ENCODE measurements around the gene ALG6.

The ALG6 gene

DNA sequence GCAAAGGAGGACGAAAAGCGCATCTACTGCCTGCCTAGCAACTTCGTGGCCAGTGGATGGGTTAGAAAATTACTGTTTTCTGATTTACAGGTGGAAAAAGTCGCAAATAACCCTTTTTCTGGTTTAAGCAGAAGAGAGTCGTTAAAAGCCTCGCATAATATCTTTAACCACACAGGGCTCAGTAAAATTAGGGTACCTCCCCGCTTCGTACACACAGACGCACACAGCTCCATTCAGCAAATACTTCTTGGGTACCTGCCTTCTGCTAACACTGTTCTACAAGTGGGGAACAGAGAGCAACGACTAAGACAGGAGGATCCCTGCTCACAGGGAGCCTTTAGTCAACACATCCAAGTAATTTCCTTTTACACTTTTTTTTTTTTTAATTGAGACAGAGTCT lies 704 bp downstream of the ALG6 start:
- peaks cover 5% of the 10 kb centered on the region for H3K4me1 ChIP-seq (ENCODE audit: control insufficient read depth, insufficient read depth, low read depth, low read length)
- 23% methylated on average over 10 of the region's 10 CpGs for WGBS
- H4K91ac ChIP-seq (ENCODE audit: low read length) = no peak overlapping the region
- no peaks in the 10 kb centered on the region for H3K9me3 ChIP-seq (ENCODE audit: control insufficient read depth, low read length)
- H2BK12ac ChIP-seq (ENCODE audit: low read length in 2 of 2) = no peak overlapping the region
- peak overlapping the region in 1 of 2 experiments; percentile 31 for H3K23ac ChIP-seq (ENCODE audit: low read length in 2 of 2)
- peak overlapping the region in 1 of 2 experiments; percentile 97 for H3K4ac ChIP-seq (ENCODE audit: low read depth in 1 of 2, low read length in 2 of 2)
- no peaks in the 10 kb centered on the region for H3K27me3 ChIP-seq (ENCODE audit: control insufficient read depth in 1 of 2, insufficient read depth in 1 of 2, low read length in 2 of 2)
- H2AFZ ChIP-seq (ENCODE audit: low read depth, low read length) = peak overlapping the region; percentile 100
- H3K27ac ChIP-seq (ENCODE audit: low read length, poor library complexity, severe bottlenecking) = no peak overlapping the region
- H3K36me3 ChIP-seq (ENCODE audit: control insufficient read depth in 1 of 2, insufficient read depth in 2 of 2, low read depth in 1 of 2, low read length in 2 of 2) = peaks cover 0 to 14% of the 10 kb centered on the region in 2 experiments
- H2AK5ac ChIP-seq (ENCODE audit: low read length, severe bottlenecking) = no peak overlapping the region
- no peak overlapping the region for H2BK5ac ChIP-seq (ENCODE audit: low read depth, low read length, poor library complexity, severe bottlenecking)
- peak overlapping the region; percentile 77 for H4K8ac ChIP-seq (ENCODE audit: low read length)
- no peak overlapping the region for H3K14ac ChIP-seq (ENCODE audit: low read length in 2 of 2)
- no peaks in the 10 kb centered on the region for H3K79me1 ChIP-seq (replicated peaks; ENCODE audit: low read length, poor library complexity, severe bottlenecking)
- DNase-seq = no peak
- H3K9ac ChIP-seq (ENCODE audit: low read length) = peak overlapping the region; percentile 90
- peak overlapping the region in 1 of 2 experiments; percentile 97 for H3K18ac ChIP-seq (ENCODE audit: low read depth in 1 of 2, low read length in 2 of 2)
- H3K4me3 ChIP-seq (ENCODE audit: insufficient read depth in 1 of 2, low read depth in 1 of 2, low read length in 2 of 2) = peak overlapping the region; percentile 86 to 99
- peak overlapping the region; percentile 92 for H3K4me2 ChIP-seq (ENCODE audit: low read length, poor library complexity, severe bottlenecking)
- H2BK120ac ChIP-seq (ENCODE audit: low read depth, low read length) = no peak overlapping the region
- H2BK15ac ChIP-seq (ENCODE audit: low read depth, poor library complexity, severe bottlenecking) = no peak overlapping the region

DNA sequence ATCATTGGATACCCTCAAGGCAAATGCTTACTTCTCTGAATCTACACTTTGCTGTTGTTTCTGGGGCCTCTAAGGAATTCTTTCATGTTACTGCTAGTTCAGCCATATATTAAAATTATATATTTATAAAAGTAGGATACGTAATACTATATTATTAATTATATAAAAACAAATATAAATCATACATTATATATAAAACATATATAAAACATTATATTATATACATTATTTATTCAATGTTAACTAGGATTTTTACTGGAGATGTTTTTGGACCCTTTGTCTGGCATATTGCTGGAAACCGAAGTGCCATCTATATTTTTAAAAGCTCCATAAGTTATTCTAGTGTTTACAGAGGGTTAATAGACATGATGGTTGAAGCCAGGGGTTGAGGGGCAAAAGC lies 12.2 kb downstream of the ALG6 start:
- no peak overlapping the region for H2BK5ac ChIP-seq (ENCODE audit: low read depth, low read length, poor library complexity, severe bottlenecking)
- no peak overlapping the region for H2AFZ ChIP-seq (ENCODE audit: low read depth, low read length)
- no peak overlapping the region for H3K23ac ChIP-seq (ENCODE audit: low read length in 2 of 2)
- no peak overlapping the region for H3K4ac ChIP-seq (ENCODE audit: low read depth in 1 of 2, low read length in 2 of 2)
- H3K27me3 ChIP-seq (ENCODE audit: control insufficient read depth in 1 of 2, insufficient read depth in 1 of 2, low read length in 2 of 2) = no peaks in the 10 kb centered on the region
- no peak overlapping the region for H2BK12ac ChIP-seq (ENCODE audit: low read length in 2 of 2)
- no peak overlapping the region for H2BK120ac ChIP-seq (ENCODE audit: low read depth, low read length)
- no peak overlapping the region for H3K14ac ChIP-seq (ENCODE audit: low read length in 2 of 2)
- no peak overlapping the region for H3K27ac ChIP-seq (ENCODE audit: low read length, poor library complexity, severe bottlenecking)
- DNase-seq = no peak
- no peak overlapping the region for H4K91ac ChIP-seq (ENCODE audit: low read length)
- H3K4me1 ChIP-seq (ENCODE audit: control insufficient read depth, insufficient read depth, low read depth, low read length) = no peaks in the 10 kb centered on the region
- no peak overlapping the region for H3K4me3 ChIP-seq (ENCODE audit: insufficient read depth in 1 of 2, low read depth in 1 of 2, low read length in 2 of 2)
- H2AK5ac ChIP-seq (ENCODE audit: low read length, severe bottlenecking) = no peak overlapping the region
- H3K9ac ChIP-seq (ENCODE audit: low read length) = no peak overlapping the region
- peaks cover 0 to 6% of the 10 kb centered on the region in 2 experiments for H3K36me3 ChIP-seq (ENCODE audit: control insufficient read depth in 1 of 2, insufficient read depth in 2 of 2, low read depth in 1 of 2, low read length in 2 of 2)
- H3K4me2 ChIP-seq (ENCODE audit: low read length, poor library complexity, severe bottlenecking) = no peak overlapping the region
- no peak overlapping the region for H4K8ac ChIP-seq (ENCODE audit: low read length)
- 100% methylated on average over 1 of the region's 2 CpGs for WGBS
- no peaks in the 10 kb centered on the region for H3K9me3 ChIP-seq (ENCODE audit: control insufficient read depth, low read length)
- no peak overlapping the region for H2BK15ac ChIP-seq (ENCODE audit: low read depth, poor library complexity, severe bottlenecking)
- H3K18ac ChIP-seq (ENCODE audit: low read depth in 1 of 2, low read length in 2 of 2) = no peak overlapping the region
- H3K79me1 ChIP-seq (replicated peaks; ENCODE audit: low read length, poor library complexity, severe bottlenecking) = peaks cover 1% of the 10 kb centered on the region

- H3K23ac ChIP-seq (ENCODE audit: low read length in 2 of 2) = no peak overlapping the region
- no peak overlapping the region for H2BK12ac ChIP-seq (ENCODE audit: low read length in 2 of 2)
- no peak overlapping the region for H2AK5ac ChIP-seq (ENCODE audit: low read length, severe bottlenecking)
- DNase-seq = no peak
- no peaks in the 10 kb centered on the region for H3K9me3 ChIP-seq (ENCODE audit: control insufficient read depth, low read length)
- H2BK120ac ChIP-seq (ENCODE audit: low read depth, low read length) = no peak overlapping the region
- no peak overlapping the region for H3K4me2 ChIP-seq (ENCODE audit: low read length, poor library complexity, severe bottlenecking)
- no peak overlapping the region for H4K91ac ChIP-seq (ENCODE audit: low read length)
- 92% methylated on average over 1 of the region's 1 CpG for WGBS
- no peak overlapping the region for H4K8ac ChIP-seq (ENCODE audit: low read length)
- H3K27ac ChIP-seq (ENCODE audit: low read length, poor library complexity, severe bottlenecking) = no peak overlapping the region
- H3K18ac ChIP-seq (ENCODE audit: low read depth in 1 of 2, low read length in 2 of 2) = no peak overlapping the region
- H2AFZ ChIP-seq (ENCODE audit: low read depth, low read length) = no peak overlapping the region
- H2BK5ac ChIP-seq (ENCODE audit: low read depth, low read length, poor library complexity, severe bottlenecking) = no peak overlapping the region
- H2BK15ac ChIP-seq (ENCODE audit: low read depth, poor library complexity, severe bottlenecking) = no peak overlapping the region
- H3K14ac ChIP-seq (ENCODE audit: low read length in 2 of 2) = no peak overlapping the region
- no peaks in the 10 kb centered on the region for H3K4me1 ChIP-seq (ENCODE audit: control insufficient read depth, insufficient read depth, low read depth, low read length)
- H3K27me3 ChIP-seq (ENCODE audit: control insufficient read depth in 1 of 2, insufficient read depth in 1 of 2, low read length in 2 of 2) = no peaks in the 10 kb centered on the region
- no peak overlapping the region for H3K9ac ChIP-seq (ENCODE audit: low read length)
- H3K4ac ChIP-seq (ENCODE audit: low read depth in 1 of 2, low read length in 2 of 2) = no peak overlapping the region
- peaks cover 1% of the 10 kb centered on the region for H3K79me1 ChIP-seq (replicated peaks; ENCODE audit: low read length, poor library complexity, severe bottlenecking)
- H3K4me3 ChIP-seq (ENCODE audit: insufficient read depth in 1 of 2, low read depth in 1 of 2, low read length in 2 of 2) = no peak overlapping the region
- peaks cover 0 to 3% of the 10 kb centered on the region in 2 experiments for H3K36me3 ChIP-seq (ENCODE audit: control insufficient read depth in 1 of 2, insufficient read depth in 2 of 2, low read depth in 1 of 2, low read length in 2 of 2)
Measured at GRCh38 chr1:63381741-63382140, 14.3 kb downstream of the ALG6 start.

GRCh38 chr1:63401945-63402344 lies 34.5 kb downstream of the ALG6 start:
- no peak overlapping the region for H2AK5ac ChIP-seq (ENCODE audit: low read length, severe bottlenecking)
- no peak overlapping the region for H2AFZ ChIP-seq (ENCODE audit: low read depth, low read length)
- H2BK12ac ChIP-seq (ENCODE audit: low read length in 2 of 2) = no peak overlapping the region
- H3K9me3 ChIP-seq (ENCODE audit: control insufficient read depth, low read length) = peaks cover 5% of the 10 kb centered on the region
- H3K36me3 ChIP-seq (ENCODE audit: control insufficient read depth in 1 of 2, insufficient read depth in 2 of 2, low read depth in 1 of 2, low read length in 2 of 2) = peaks cover 0 to 27% of the 10 kb centered on the region in 2 experiments
- H3K4ac ChIP-seq (ENCODE audit: low read depth in 1 of 2, low read length in 2 of 2) = no peak overlapping the region
- H2BK5ac ChIP-seq (ENCODE audit: low read depth, low read length, poor library complexity, severe bottlenecking) = no peak overlapping the region
- H3K27me3 ChIP-seq (ENCODE audit: control insufficient read depth in 1 of 2, insufficient read depth in 1 of 2, low read length in 2 of 2) = no peaks in the 10 kb centered on the region
- no peak overlapping the region for H3K14ac ChIP-seq (ENCODE audit: low read length in 2 of 2)
- no peak overlapping the region for H3K4me3 ChIP-seq (ENCODE audit: insufficient read depth in 1 of 2, low read depth in 1 of 2, low read length in 2 of 2)
- H3K4me1 ChIP-seq (ENCODE audit: control insufficient read depth, insufficient read depth, low read depth, low read length) = no peaks in the 10 kb centered on the region
- H3K18ac ChIP-seq (ENCODE audit: low read depth in 1 of 2, low read length in 2 of 2) = no peak overlapping the region
- no peak overlapping the region for H2BK15ac ChIP-seq (ENCODE audit: low read depth, poor library complexity, severe bottlenecking)
- H3K4me2 ChIP-seq (ENCODE audit: low read length, poor library complexity, severe bottlenecking) = no peak overlapping the region
- H2BK120ac ChIP-seq (ENCODE audit: low read depth, low read length) = no peak overlapping the region
- H4K91ac ChIP-seq (ENCODE audit: low read length) = no peak overlapping the region
- H3K23ac ChIP-seq (ENCODE audit: low read length in 2 of 2) = no peak overlapping the region
- H4K8ac ChIP-seq (ENCODE audit: low read length) = no peak overlapping the region
- DNase-seq = no peak
- H3K27ac ChIP-seq (ENCODE audit: low read length, poor library complexity, severe bottlenecking) = no peak overlapping the region
- H3K79me1 ChIP-seq (replicated peaks; ENCODE audit: low read length, poor library complexity, severe bottlenecking) = no peaks in the 10 kb centered on the region
- 100% methylated on average over 3 of the region's 4 CpGs for WGBS
- no peak overlapping the region for H3K9ac ChIP-seq (ENCODE audit: low read length)

Measured in mesenchymal stem cell (in vitro differentiated cells and primary cell).